Measurements from ENCODE around the gene CD99. TPM values are rescaled to one million over a fixed set of nuclear protein-coding genes. Genes with fewer than 3 reads are reported as not detected.
A peak's percentile ranks its signal among the peaks of the same experiment; 100 is the strongest.

CD99 gene
- total and polyA plus RNA-seq, 2 of the 13 experiments (the other 11 are each of a cell fraction or from before 2014, with no cell fraction given): 78.8 to 111 TPM

- TF ChIP-seq DDIT3 (CRISPR knock-in tag; IDR thresholded peaks at IDR 0.05) (no peak), TAF15 (IDR thresholded peaks at IDR 0.05; ENCODE audit: low read depth, low read length, poor library complexity, severe bottlenecking) (peak; percentile 27), TBP (CRISPR knock-in tag; IDR thresholded peaks at IDR 0.05) (no peak), ZUFSP (CRISPR knock-in tag; IDR thresholded peaks at IDR 0.05; ENCODE audit: borderline replicate concordance) (no peak), MAZ (IDR thresholded peaks at IDR 0.05; ENCODE audit: borderline replicate concordance, low read depth, low read length) (peak; percentile 91; the same call in 1 of the 2 replicates), MAZ (CRISPR knock-in tag; IDR thresholded peaks at IDR 0.05; ENCODE audit: low read depth) (peak; percentile 11; the same call in 1 of the 2 replicates), ZMYM3 (CRISPR knock-in tag; IDR thresholded peaks at IDR 0.05) (no peak), THRA (CRISPR knock-in tag; IDR thresholded peaks at IDR 0.05; ENCODE audit: borderline replicate concordance) (no peak; the same call in 1 of the 2 replicates), ZBTB26 (CRISPR knock-in tag; IDR thresholded peaks at IDR 0.05; ENCODE audit: borderline replicate concordance) (peak; percentile 92), ZNF607 (CRISPR knock-in tag; IDR thresholded peaks at IDR 0.05; ENCODE audit: borderline replicate concordance) (no peak), NR2F1 (CRISPR knock-in tag; IDR thresholded peaks at IDR 0.05) (no peak), ZNF510 (CRISPR knock-in tag; IDR thresholded peaks at IDR 0.05; ENCODE audit: low read depth) (no peak), GABPA (IDR thresholded peaks at IDR 0.05; ENCODE audit: low read depth, low read length) (no peak), GABPA (CRISPR knock-in tag; IDR thresholded peaks at IDR 0.05; ENCODE audit: low read depth) (no peak), STAG1 (CRISPR knock-in tag; IDR thresholded peaks at IDR 0.05) (no peak)
- TF ChIP-seq, protein P1, sequence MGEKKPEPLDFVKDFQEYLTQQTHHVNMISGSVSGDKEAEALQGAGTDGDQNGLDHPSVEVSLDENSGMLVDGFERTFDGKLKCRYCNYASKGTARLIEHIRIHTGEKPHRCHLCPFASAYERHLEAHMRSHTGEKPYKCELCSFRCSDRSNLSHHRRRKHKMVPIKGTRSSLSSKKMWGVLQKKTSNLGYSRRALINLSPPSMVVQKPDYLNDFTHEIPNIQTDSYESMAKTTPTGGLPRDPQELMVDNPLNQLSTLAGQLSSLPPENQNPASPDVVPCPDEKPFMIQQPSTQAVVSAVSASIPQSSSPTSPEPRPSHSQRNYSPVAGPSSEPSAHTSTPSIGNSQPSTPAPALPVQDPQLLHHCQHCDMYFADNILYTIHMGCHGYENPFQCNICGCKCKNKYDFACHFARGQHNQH (CRISPR knock-in tag; IDR thresholded peaks at IDR 0.05): 0 out of 2 replicates have a peak, but pooled peaks have one; percentile 29
- TF ChIP-seq, protein P2, sequence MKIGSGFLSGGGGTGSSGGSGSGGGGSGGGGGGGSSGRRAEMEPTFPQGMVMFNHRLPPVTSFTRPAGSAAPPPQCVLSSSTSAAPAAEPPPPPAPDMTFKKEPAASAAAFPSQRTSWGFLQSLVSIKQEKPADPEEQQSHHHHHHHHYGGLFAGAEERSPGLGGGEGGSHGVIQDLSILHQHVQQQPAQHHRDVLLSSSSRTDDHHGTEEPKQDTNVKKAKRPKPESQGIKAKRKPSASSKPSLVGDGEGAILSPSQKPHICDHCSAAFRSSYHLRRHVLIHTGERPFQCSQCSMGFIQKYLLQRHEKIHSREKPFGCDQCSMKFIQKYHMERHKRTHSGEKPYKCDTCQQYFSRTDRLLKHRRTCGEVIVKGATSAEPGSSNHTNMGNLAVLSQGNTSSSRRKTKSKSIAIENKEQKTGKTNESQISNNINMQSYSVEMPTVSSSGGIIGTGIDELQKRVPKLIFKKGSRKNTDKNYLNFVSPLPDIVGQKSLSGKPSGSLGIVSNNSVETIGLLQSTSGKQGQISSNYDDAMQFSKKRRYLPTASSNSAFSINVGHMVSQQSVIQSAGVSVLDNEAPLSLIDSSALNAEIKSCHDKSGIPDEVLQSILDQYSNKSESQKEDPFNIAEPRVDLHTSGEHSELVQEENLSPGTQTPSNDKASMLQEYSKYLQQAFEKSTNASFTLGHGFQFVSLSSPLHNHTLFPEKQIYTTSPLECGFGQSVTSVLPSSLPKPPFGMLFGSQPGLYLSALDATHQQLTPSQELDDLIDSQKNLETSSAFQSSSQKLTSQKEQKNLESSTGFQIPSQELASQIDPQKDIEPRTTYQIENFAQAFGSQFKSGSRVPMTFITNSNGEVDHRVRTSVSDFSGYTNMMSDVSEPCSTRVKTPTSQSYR (CRISPR knock-in tag; IDR thresholded peaks at IDR 0.05; ENCODE audit: borderline replicate concordance): peak; percentile 11; the same call in 1 of the 2 replicates
- TF ChIP-seq, protein P3, sequence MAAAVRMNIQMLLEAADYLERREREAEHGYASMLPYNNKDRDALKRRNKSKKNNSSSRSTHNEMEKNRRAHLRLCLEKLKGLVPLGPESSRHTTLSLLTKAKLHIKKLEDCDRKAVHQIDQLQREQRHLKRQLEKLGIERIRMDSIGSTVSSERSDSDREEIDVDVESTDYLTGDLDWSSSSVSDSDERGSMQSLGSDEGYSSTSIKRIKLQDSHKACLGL (CRISPR knock-in tag; IDR thresholded peaks at IDR 0.05): 0 out of 2 replicates have a peak, but pooled peaks have one; percentile 26
These were observed 1.1 kb upstream of the CD99 start (continued) for GRCh38 chrX:2689773-2690666.

Data from HepG2 (cell line).